Adrenal gland (tissue), 5 donors: ENCODE measurements around the gene HES4.

Source experiments
- CTCF ChIP-seq, 6 experiments: fragments of 450-650 bp in 4 of 6; fragments of 200-600 bp in 2 of 6; sonication (generic) in 1 of 6; IDR thresholded peaks; 1 replicate in 5 of 6; 2 replicates in 1 of 6; pipeline versions ENCODE4 v1.5.1 to v1.8.0; 2016 to 2021; ENCODE audit warnings: antibody characterized with exemption in 6 of 6, mild to moderate bottlenecking in 2 of 6, moderate library complexity in 1 of 6
- POLR2A ChIP-seq, 2 donors: fragments of 450-650 bp; IDR thresholded peaks; one replicate each; pipeline ENCODE4 v1.6.1; 2017; ENCODE audit warnings: antibody characterized with exemption in 2 of 2, mild to moderate bottlenecking in 2 of 2, moderate library complexity in 1 of 2
- donor health status: DM: no; HTN: no; CAD: no.

- no peak for TF ChIP-seq CTCF (IDR thresholded peaks at IDR 0.05)
- no peak for TF ChIP-seq POLR2A (IDR thresholded peaks at IDR 0.05)
Observed at GRCh38 chr1:981491-981954, 18.4 kb downstream of the HES4 start.
